Lower leg skin (tissue), 3 donors: Measurements from ENCODE around the gene WWOX.

Experiments
- POLR2A ChIP-seq, 2 donors: fragments of 450-650 bp; IDR thresholded peaks; one replicate each; pipeline ENCODE4 v1.6.1; 2016 to 2017; ENCODE audit warnings: antibody characterized with exemption in 2 of 2, mild to moderate bottlenecking in 1 of 2, moderate library complexity in 1 of 2
- TF ChIP-seq, protein P1 (sequence below), 3 donors: fragments of 450-650 bp; IDR thresholded peaks; one replicate each; pipeline ENCODE4 v1.5.1; 2016; ENCODE audit warnings: antibody characterized with exemption in 3 of 3, mild to moderate bottlenecking in 3 of 3, moderate library complexity in 2 of 3

GRCh38 chr16:78720416-78720815 is 621.0 kb downstream of the WWOX start:
- TF ChIP-seq, protein P1, sequence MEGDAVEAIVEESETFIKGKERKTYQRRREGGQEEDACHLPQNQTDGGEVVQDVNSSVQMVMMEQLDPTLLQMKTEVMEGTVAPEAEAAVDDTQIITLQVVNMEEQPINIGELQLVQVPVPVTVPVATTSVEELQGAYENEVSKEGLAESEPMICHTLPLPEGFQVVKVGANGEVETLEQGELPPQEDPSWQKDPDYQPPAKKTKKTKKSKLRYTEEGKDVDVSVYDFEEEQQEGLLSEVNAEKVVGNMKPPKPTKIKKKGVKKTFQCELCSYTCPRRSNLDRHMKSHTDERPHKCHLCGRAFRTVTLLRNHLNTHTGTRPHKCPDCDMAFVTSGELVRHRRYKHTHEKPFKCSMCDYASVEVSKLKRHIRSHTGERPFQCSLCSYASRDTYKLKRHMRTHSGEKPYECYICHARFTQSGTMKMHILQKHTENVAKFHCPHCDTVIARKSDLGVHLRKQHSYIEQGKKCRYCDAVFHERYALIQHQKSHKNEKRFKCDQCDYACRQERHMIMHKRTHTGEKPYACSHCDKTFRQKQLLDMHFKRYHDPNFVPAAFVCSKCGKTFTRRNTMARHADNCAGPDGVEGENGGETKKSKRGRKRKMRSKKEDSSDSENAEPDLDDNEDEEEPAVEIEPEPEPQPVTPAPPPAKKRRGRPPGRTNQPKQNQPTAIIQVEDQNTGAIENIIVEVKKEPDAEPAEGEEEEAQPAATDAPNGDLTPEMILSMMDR (IDR thresholded peaks at IDR 0.05): no peak
- TF ChIP-seq POLR2A (IDR thresholded peaks at IDR 0.05): no peak
